Left forelimb (tissue), 1 donor: ENCODE measurements around the gene REC8.
"Not testable (repeated sequence)": the region's sequence is repeated elsewhere in the genome, so short reads cannot be mapped to it uniquely, and the experiment has no call there.

ENCODE experiments used
- DNase-seq: peaks from one replicate; pipeline ENCODE4 v3.0.0-alpha.2; 2018; ENCODE audit warnings: low spot score

The REC8 gene

GRCh38 chr14:24204163-24205146 is 32.6 kb downstream of the REC8 start:
- no peak for DNase-seq

GRCh38 chr14:24206260-24207103 is 34.6 kb downstream of the REC8 start:
- DNase-seq, result no peak

GRCh38 chr14:24207104-24207551 is 35.2 kb downstream of the REC8 start:
- no peak for DNase-seq

- no peak for DNase-seq
Measured at GRCh38 chr14:24207625-24208024, 35.7 kb downstream of the REC8 start.

- no peak for DNase-seq
Measured at GRCh38 chr14:24211311-24211710, 39.4 kb downstream of the REC8 start.

- peak; percentile 95 for DNase-seq
Measured at GRCh38 chr14:24212924-24213865, 41.3 kb downstream of the REC8 start, which contains the start of gene CHMP4A. TSS of gene CHMP4A (minus strand) at chr14:24213488. CDS start at chr14:24213439, 49 bp downstream.

- DNase-seq, result no peak
Measured at GRCh38 chr14:24213866-24214662, 42.2 kb downstream of the REC8 start.

GRCh38 chr14:24215495-24216344 is 43.8 kb downstream of the REC8 start, which contains the start of gene MDP1:
TSS of gene MDP1 (minus strand) at chr14:24216066. CDS start at chr14:24215955, 111 bp downstream.
- DNase-seq, result peak; percentile 86

GRCh38 chr14:24216345-24216699 is 44.4 kb downstream of the REC8 start:
- no peak for DNase-seq

- DNase-seq, result not testable (repeated sequence)
Measured at GRCh38 chr14:24216876-24217275, 45.0 kb downstream of the REC8 start.

GRCh38 chr14:24219080-24219479 is 47.2 kb downstream of the REC8 start:
- DNase-seq, result no peak

- no peak for DNase-seq
Measured at GRCh38 chr14:24219521-24219920, 47.6 kb downstream of the REC8 start.

- DNase-seq, result not testable (repeated sequence)
Measured at GRCh38 chr14:24222987-24223386, 51.1 kb downstream of the REC8 start.

- DNase-seq, result no peak
Measured at GRCh38 chr14:24224618-24225071, 52.8 kb downstream of the REC8 start.

GRCh38 chr14:24226473-24226872 is 54.6 kb downstream of the REC8 start:
- no peak for DNase-seq

- DNase-seq, result no peak
Measured at GRCh38 chr14:24228902-24229301, 57.0 kb downstream of the REC8 start.
